Smooth muscle cell (in vitro differentiated cells): ENCODE data around the gene RAP1GAP. TPM values are rescaled to one million over a fixed set of nuclear protein-coding genes. Genes with fewer than 3 reads are reported as not detected.

Experiments
- DNase-seq: peaks from one replicate; lab custom pipeline; 2025; ENCODE audit not compliant: unreplicated experiment; lab: John Stamatoyannopoulos, UW
- H2AFZ ChIP-seq: fragments of 200-600 bp; sonication (generic); 2 replicates; pipeline ENCODE4 v1.6.0; 2016; ENCODE audit warnings: antibody characterized with exemption, low read depth, mild to moderate bottlenecking
- H3F3A ChIP-seq: fragments of 200-600 bp; sonication (generic); 2 replicates; pipeline ENCODE4 v1.6.0; 2017; ENCODE audit warnings: antibody characterized with exemption, low read depth
- H3K27ac ChIP-seq: fragments of 200-600 bp; sonication (generic); 2 replicates; pipeline ENCODE4 v1.5.1; 2016; ENCODE audit warnings: low read depth, mild to moderate bottlenecking
- H3K27me3 ChIP-seq: fragments of 200-600 bp; sonication (generic); 2 replicates; pipeline ENCODE4 v1.6.1; 2016; ENCODE audit warnings: low read depth, mild to moderate bottlenecking
- H3K36me3 ChIP-seq: fragments of 200-600 bp; sonication (generic); 2 replicates; pipeline ENCODE4 v1.5.1; 2016; ENCODE audit warnings: low read depth
- H3K4me1 ChIP-seq: fragments of 200-600 bp; sonication (generic); 2 replicates; pipeline ENCODE4 v1.5.1; 2016; ENCODE audit warnings: low read depth
- H3K4me2 ChIP-seq: fragments of 200-600 bp; sonication (generic); 2 replicates; pipeline ENCODE4 v1.6.0; 2016; ENCODE audit warnings: mild to moderate bottlenecking
- H3K4me3 ChIP-seq: fragments of 200-600 bp; sonication (generic); 2 replicates; pipeline ENCODE4 v1.5.1; 2016; ENCODE audit warnings: mild to moderate bottlenecking
- H3K79me2 ChIP-seq: fragments of 200-600 bp; sonication (generic); 2 replicates; pipeline ENCODE4 v1.6.0; 2016; ENCODE audit warnings: low read depth, mild to moderate bottlenecking
- H3K9ac ChIP-seq: fragments of 200-600 bp; sonication (generic); 2 replicates; pipeline ENCODE4 v1.6.0; 2016; ENCODE audit warnings: low read depth
- H3K9me3 ChIP-seq: fragments of 200-600 bp; sonication (generic); replicated peaks from 2 replicates; pipeline ENCODE4 v1.5.1; 2016; ENCODE audit warnings: low read depth
- H4K20me1 ChIP-seq: fragments of 200-600 bp; sonication (generic); 2 replicates; pipeline ENCODE4 v1.6.0; 2016; ENCODE audit warnings: low read depth
- CTCF ChIP-seq: fragments of 200-600 bp; sonication (generic); IDR thresholded peaks from 2 replicates; pipeline ENCODE4 v1.5.1; 2017; ENCODE audit warnings: borderline replicate concordance, mild to moderate bottlenecking, antibody characterized with exemption; ENCODE audit not compliant: insufficient read depth, poor library complexity, severe bottlenecking
- WGBS: methylation state at CpG from one replicate; pipeline ENCODE4 v1.1.7; 2016; ENCODE audit warnings: low lambda C conversion rate; 5-methylcytosine and 5-hydroxymethylcytosine counted together
- polyA plus RNA-seq: library from polyadenylated mRNA; unstranded; fragments of >200 nt; fragmentation: Nextera tagmentation; extraction: Ambion mirVana; gene quantifications from 2 replicates; pipeline ENCODE4 v1.2.1, GENCODE V29; 2016
- total RNA-seq: library from RNA; depleted of rRNA; stranded (reverse); fragments of >200 nt; gene quantifications from 2 replicates; pipeline ENCODE4 v1.2.3, GENCODE V29; 2014

The RAP1GAP gene
- total and polyA plus RNA-seq, 2 experiments from 2014 or later: 0.99 to 4.1 TPM

- Histone ChIP-seq H2AFZ (no peak overlapping the region), H3K79me2 (no peaks in the 10 kb centered on the region), H3K27me3 (peaks cover 10% of the 10 kb centered on the region), H4K20me1 (peaks cover 2% of the 10 kb centered on the region), H3K4me1 (peaks cover 11% of the 10 kb centered on the region), H3K27ac (no peak overlapping the region), H3K4me2 (no peak overlapping the region), H3K4me3 (no peak overlapping the region), H3K36me3 (no peaks in the 10 kb centered on the region), H3K9ac (no peak overlapping the region), H3F3A (no peaks in the 10 kb centered on the region), H3K9me3 (no peaks in the 10 kb centered on the region)
- DNase-seq: no peak
- no peak for TF ChIP-seq CTCF
- WGBS: 82% methylated on average over 21 of the region's 22 CpGs
Measured at GRCh38 chr1:21666576-21667320, 2.4 kb downstream of the RAP1GAP start.

- Histone ChIP-seq H3K9me3 (no peaks in the 10 kb centered on the region), H3K9ac (no peak overlapping the region), H3K4me1 (peaks cover 11% of the 10 kb centered on the region), H3F3A (no peaks in the 10 kb centered on the region), H3K4me2 (no peak overlapping the region), H3K27me3 (peaks cover 15% of the 10 kb centered on the region), H3K27ac (no peak overlapping the region), H2AFZ (no peak overlapping the region), H3K36me3 (no peaks in the 10 kb centered on the region), H3K4me3 (no peak overlapping the region), H3K79me2 (no peaks in the 10 kb centered on the region), H4K20me1 (no peaks in the 10 kb centered on the region)
- DNase-seq: no peak
- no peak for TF ChIP-seq CTCF
- 85% methylated on average over 8 of the region's 8 CpGs for WGBS
Measured at GRCh38 chr1:21665711-21666575, 3.2 kb downstream of the RAP1GAP start.

GRCh38 chr1:21664806-21665588 is 4.2 kb downstream of the RAP1GAP start:
- no peaks in the 10 kb centered on the region for H3K9me3 ChIP-seq
- peaks cover 11% of the 10 kb centered on the region for H3K4me1 ChIP-seq
- H3K79me2 ChIP-seq: no peaks in the 10 kb centered on the region
- H3K36me3 ChIP-seq: no peaks in the 10 kb centered on the region
- no peak for DNase-seq
- H3K27me3 ChIP-seq: peaks cover 16% of the 10 kb centered on the region
- H3K27ac ChIP-seq: no peak overlapping the region
- 84% methylated on average over 10 of the region's 10 CpGs for WGBS
- H3F3A ChIP-seq: no peaks in the 10 kb centered on the region
- no peak overlapping the region for H3K4me2 ChIP-seq
- H4K20me1 ChIP-seq: no peaks in the 10 kb centered on the region
- no peak overlapping the region for H3K4me3 ChIP-seq
- no peak for TF ChIP-seq CTCF
- no peak overlapping the region for H3K9ac ChIP-seq
- H2AFZ ChIP-seq: no peak overlapping the region
